Islet precursor cell (in vitro differentiated cells): ENCODE results near the gene ATF6.
"Not testable (repeated sequence)": the region's sequence is repeated elsewhere in the genome, so short reads cannot be mapped to it uniquely, and the experiment has no call there.

Source experiments
- DNase-seq: peaks from one replicate; pipeline ENCODE4 v3.0.0-alpha.2; 2018

The ATF6 gene, protein sequence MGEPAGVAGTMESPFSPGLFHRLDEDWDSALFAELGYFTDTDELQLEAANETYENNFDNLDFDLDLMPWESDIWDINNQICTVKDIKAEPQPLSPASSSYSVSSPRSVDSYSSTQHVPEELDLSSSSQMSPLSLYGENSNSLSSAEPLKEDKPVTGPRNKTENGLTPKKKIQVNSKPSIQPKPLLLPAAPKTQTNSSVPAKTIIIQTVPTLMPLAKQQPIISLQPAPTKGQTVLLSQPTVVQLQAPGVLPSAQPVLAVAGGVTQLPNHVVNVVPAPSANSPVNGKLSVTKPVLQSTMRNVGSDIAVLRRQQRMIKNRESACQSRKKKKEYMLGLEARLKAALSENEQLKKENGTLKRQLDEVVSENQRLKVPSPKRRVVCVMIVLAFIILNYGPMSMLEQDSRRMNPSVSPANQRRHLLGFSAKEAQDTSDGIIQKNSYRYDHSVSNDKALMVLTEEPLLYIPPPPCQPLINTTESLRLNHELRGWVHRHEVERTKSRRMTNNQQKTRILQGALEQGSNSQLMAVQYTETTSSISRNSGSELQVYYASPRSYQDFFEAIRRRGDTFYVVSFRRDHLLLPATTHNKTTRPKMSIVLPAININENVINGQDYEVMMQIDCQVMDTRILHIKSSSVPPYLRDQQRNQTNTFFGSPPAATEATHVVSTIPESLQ

DNA sequence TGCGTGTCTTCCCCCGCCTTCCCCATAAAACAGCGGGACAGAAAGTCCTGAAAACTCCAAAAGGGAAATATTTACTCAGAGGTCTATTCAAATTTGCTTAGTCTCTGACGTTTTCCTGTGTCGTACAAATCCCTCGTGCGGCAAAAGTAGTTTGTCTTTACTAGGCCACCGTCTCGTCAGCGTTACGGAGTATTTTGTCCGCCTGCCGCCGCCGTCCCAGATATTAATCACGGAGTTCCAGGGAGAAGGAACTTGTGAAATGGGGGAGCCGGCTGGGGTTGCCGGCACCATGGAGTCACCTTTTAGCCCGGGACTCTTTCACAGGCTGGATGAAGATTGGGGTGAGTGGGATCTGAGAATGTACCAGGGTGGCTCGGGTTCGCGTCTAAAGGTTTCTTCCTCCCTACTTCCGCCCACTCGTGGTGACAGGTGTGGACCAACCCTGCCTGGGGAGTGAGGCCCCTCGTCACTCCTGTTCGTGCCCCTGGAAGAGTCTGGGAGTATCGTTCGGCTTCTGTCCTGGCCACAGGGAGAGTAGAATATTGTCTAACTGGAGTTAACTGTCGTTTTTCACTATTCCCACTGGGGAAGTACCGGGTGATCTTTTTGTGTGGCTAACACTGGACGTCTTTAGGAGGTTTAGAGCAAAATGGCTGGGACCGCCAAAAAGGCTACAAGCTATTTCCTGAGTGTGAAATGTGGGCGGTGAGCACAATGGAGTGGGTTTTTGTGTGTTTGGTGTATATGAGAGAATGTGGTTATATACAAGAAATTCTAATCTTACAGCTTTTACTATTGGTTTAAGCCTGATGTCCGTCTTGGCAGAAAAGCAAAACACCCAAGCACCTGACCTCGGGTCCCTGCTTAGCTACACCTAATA is at the start of gene ATF6:
Gene ATF6 (plus strand): TSS at position 219 of the 880 bp plus-strand sequence. CDS start 41 bp downstream, at position 260.
- DNase-seq = peak; percentile 90

DNA sequence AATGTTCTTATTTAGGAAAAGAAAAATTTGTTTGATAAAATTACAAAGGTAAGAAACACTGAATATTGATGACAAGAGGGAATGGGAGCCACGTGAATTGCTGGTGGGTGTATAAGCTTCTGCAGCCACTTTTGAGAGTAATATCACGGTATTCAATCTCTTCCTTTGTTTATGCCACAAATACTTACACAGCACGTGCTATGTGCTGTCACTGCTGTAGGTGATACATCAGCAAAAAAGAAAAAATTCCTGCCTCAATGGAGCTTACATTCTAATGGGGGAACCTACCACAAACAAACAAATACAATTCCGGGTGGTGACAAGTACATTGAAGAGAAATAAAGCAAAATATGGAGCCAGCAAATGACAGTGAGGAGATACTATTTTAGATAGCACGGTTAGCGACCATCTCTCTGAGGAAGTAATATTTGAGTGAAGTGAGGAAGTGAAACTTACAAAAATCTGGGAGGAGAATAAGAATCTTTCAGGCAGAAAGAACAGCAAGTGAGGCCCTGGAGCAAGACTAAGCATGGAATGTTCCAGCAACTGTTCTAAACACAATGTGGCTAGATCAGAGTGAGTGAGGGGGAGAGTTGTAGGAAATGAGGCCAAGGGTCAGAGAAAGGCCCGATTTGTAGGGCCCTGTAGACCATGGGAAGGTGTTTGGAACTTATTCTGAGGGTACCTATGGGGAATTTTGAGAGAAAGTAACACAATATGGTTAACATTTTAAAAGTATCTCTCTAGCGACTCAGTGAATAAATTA is 47.4 kb upstream of the ATF6 start:
- DNase-seq = no peak

DNA sequence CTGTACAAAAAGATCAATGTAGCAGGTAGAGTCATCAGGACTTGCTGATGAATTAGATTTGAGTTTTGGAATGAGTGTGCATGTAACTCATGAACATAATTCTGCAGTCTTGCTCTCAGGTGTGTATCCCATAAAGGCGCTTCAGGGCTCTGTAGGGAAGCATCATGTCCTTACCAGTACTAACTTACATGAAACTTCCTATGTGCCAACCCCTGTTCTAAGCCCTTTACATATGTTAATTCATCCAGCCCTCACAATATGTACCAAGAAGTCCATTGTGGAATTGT is 46.9 kb upstream of the ATF6 start:
- DNase-seq = no peak

DNA sequence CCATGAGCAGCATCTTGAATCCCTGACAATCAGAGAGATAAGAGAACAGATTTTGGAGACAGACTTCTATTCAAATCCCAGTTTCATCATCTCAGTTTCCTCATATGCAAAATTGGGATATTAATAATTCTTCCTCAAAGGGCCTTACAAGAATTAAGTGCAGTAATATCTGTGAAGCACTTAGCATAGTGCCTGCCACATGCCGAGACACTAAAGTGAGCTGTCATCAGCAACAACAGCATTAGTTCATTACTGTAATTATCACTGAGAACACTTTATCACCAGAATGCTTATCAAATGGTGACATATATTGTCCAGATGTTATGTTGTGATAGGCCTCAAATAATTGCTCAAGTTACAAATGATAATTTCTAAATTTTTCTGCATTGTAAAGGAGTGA is 45.7 kb upstream of the ATF6 start:
- no peak for DNase-seq

DNA sequence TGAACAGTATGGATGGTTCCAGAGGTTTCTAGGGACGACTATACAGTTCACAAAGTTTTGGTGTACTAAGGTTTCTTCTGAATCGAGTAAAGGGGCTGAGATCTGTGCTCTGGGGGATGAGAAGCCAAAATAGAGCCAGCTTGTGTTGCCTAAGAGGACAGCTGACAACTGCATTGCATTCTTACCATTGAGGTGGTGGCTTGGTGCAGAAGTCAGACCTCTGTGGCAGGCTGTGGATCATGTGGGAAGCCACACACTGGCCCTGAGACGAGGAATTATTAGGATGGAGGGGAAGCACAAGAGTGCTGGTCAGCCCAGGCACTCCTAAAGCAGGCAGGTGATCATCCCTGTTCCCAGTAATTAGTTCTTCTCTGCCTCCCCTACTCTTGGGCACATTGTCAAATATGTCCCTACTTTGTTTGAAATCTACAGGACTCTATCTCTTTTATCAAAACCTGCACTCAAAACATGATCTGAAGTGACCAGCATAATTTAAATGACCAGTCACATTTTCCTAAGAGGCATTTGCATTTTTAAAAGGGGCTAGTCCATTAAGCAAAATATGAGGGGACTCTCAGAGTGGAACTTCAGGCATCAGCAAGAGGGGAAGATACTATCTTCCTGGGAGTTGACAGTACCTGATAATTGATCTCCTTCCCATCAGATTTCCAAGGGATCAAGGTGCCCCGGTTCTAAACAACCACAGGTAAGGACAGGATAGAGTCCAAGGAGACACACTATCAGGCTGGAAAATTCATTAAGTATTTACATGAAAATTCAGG is 45.0 kb upstream of the ATF6 start, which contains the start of gene FCRLB:
Gene FCRLB (plus strand): TSS at position 589 of the 782 bp plus-strand sequence. CDS start 1,129 bp downstream, outside the sequence.
- DNase-seq = no peak

DNA sequence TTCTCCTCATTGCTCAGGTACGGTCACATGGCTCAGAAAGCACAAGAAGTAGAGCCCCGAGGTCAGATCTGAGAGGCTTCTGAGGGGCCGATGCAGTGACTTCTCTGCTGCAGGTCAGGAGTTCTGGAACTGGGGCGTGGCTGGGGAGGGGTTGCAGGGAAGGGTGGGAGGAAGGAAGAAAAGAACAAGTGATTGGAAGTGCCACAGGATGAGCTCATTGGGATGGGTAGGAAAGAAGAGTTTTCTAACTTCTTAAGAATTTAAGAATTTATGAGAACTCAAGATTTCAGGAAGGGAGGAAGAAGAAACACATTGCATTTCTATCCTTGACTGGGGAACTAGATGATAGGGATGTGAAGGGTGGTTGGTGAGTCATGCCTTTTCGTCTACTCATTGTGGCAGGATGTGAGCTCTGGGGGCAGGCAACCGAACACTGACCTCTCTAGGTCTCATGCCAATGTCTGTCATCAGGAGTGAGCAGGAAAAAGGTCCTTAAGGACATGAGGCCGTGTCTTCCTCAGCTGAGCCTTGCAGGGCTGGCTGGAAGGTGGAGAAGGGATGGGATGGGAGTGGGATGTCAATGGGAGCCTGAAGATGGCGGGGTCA is 44.3 kb upstream of the ATF6 start:
- peak; percentile 62 for DNase-seq

DNA sequence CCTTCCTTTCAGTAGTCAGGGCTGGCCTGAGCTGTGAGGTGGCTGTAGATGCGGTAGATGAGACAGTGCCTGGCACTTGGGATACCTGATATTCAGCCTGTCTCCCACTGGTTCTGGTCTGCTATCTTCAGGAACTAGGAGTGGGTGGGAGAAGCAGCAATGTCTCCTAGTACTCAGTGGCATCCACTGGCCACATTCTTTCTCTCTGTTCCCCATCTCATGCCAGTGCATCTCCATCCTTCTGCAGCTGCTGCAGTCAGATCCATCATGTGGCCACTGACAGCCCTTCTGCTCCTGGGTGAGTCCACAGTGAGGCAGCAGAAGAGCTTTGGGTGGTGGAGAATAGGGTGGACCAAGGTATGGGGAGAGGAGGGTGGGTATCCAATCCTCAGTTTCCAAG is 43.7 kb upstream of the ATF6 start:
- no peak for DNase-seq

DNA sequence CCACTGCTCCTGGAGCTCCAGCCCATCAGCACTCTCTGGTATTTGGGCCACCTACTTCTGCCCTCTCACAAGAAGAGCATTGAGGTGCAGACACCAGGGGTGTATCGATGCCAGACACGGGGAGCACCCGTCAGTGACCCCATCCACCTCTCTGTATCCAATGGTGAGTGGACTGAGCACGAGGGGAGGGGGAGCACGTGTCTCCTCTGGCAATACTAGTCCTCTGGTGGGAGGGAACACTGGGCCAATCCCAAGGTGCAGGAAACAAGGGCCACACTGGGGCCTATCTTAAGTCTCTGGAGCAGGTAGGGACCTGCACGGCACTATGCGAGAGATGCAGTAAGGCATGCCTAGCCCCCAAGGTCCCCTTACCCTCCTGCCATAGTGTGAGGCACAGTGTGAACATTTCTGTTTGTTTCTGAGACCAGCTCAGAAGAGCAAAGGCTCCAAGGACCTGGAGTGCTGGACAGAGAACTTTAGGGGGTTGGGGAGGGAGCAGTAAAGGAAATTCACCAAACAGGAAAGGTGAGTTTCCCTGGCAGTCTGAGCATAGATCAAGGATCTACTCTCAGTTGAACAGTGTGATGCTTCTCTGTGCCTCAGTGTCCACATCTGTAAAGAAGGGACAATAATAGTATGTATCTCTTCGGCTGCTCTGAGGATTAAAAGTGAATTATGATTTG is 42.5 kb upstream of the ATF6 start:
- no peak for DNase-seq

DNA sequence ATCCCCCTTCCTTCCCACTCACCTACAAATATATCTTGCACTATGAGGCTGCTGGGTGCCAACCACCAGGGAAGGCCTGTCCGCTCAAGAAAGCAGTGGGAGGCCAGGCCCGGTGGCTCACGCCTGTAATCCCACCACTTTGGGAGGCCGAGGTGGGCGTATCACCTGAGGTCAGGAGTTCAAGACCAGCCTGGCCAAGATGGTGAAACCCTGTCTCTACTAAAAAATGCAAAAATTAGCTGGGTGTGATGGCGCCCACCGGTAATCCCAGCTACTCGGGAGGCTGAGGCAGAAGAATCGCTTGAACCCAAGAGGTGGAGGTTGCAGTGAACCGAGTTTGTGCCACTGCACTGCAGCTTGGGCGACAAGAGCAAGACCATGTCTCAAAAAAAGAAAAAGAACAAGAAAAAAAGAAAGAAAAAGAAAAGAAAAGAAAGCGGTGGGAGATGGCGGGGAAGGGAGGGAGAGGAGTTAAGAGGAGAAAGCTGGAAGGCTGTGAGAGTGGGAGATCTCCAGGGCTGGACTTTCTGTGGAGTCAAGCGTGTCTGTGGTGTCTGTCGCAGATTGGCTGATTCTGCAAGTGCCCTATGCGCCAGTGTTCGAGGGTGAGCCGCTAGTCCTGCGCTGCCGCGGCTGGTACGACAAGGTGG is 40.7 kb upstream of the ATF6 start:
- DNase-seq = not testable (repeated sequence)

DNA sequence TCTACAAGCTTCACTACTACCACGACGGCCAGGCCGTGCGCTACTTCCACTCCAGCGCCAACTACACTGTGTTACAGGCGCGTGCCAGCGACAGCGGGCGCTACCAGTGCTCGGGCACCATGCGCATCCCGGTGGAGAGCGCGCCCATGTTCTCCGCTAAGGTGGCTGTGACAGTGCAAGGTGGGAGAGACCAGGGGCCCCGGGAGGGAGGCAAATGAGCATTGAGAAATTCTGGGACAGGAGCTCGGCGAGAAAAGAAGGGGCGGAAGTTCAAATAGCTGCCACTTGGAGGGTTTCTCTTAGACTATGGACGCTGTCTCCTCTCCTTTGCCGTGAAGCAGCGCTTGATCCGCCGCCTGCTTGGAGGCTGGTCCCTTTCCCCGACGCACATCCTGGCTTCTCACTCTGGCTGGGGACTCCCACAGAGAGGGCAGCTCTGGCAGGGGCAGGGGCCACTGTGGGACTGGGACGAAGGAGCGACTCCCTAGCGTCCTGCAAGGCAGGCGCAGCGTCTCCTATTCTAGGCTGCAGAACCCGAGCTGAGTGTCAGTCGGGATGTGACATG is 40.1 kb upstream of the ATF6 start:
- DNase-seq = peak; percentile 82

DNA sequence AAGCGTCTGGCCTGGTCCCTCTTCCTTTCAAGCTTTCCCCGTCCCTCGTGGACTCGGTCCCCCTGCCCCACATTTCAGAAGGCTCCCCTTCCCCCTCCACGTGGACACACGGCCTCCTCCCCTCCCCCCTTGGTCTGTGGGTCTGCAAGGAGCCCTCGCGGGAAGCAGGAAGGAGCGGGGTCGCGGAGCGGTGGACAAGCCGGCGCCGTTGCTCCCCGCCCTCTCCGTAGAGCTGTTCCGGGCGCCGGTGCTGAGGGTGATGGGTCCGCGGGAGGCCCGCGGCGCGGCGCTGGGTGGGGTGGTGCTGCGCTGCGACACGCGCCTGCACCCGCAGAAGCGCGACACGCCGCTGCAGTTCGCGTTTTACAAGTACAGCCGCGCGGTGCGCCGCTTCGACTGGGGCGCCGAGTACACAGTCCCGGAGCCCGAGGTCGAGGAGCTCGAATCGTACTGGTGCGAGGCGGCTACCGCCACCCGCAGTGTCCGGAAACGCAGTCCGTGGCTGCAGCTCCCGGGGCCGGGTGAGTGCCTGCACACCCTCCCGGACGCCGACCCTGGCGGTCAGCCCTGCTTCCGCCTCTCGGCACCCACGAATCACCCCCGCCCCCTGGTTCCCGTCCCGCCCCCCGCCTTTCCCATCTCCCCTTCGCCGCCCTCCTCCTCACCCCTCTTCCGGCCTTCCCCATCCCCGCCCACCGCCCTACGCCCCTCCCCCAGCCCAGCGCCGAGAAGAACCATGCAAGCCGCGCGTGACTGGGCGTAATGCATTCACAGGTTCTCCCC is 39.5 kb upstream of the ATF6 start:
- DNase-seq = peak; percentile 95

DNA sequence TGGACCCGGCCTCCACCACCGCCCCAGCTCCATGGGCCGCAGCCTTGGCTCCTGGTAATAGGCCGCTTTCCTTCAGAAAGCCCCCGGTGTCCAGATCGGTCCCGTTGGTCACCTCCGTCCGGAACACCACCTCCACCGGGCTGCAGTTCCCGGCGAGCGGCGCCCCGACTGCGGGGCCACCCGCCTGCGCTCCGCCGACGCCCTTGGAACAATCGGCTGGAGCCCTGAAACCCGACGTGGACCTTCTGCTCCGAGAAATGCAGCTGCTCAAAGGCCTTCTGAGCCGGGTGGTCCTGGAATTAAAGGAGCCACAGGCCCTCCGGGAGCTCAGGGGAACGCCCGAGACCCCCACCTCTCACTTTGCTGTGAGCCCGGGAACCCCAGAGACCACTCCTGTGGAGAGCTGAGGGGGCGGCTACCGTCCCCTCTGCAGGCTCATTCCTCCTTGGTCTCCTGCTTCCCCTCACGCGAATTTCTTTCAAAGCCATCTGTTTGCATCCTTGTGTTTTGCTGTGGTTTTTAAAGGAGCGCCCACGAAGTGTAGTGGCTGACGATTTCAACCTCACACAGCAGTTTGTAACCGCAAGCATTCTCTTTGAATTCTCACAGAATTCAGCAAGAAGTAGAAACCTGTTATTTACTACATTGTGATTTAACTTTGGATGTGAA is 38.7 kb upstream of the ATF6 start:
- DNase-seq = no peak

DNA sequence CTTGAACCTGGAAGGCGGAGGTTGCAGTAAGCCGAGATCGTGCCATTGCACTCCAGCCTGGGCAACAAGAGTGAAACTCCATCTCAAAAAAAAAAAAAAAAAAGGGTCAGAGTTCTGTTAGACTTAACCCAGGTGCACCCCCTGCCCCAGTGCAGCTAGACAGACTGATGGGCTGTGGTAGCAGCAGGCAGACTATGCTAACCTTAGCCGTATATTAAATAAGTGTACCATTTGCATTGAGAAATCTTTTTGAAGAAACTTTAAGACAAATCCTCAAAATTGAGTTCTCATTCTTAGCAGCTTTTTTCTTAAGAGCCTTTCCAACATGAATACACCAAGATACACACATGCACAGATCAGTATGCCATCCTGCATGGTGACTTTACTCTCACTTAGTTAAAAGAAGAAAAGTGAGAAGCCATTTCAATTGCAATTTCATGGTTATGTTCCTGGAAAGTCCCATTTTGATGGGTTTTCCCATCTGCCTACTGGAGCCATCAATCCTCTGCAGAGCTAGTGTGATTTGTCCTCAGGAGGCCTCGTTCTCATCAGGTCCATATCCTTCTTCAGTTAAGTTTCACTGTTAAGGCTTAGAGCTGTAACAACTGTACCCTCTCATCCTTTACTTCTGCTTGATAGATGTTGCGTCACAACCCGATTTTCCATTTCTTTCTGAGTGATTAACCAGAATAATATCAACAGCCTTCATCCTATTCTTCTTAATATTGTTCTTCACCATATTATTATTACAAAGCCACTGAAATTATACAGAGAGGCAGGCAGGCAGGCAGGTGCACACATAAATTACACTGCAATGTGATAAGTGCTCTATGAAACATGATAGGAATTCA is 37.5 kb upstream of the ATF6 start:
- no peak for DNase-seq

DNA sequence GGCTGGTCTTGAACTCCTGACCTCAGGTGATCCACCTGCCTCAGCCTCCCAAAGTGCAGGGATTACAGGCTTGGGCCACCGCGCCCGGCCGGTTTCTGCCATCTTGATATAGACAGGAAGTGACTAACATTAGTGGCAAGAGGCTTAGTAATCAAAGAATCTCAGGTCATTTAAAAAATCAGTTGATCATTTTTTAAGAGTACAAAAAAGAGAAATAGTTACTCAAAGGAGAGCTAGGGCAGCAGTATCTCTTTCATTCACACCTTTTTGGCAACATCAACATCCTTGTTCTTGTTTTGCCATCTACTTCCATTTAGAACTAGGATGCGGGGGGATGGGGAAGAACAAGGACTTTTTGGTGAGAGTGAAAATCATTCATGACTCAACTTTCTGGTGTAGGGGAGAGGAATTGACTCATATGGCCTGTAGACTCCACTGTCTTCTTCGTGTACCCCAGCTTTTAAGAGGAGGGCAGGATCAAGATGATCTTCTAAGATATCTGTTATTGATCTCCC is 36.0 kb upstream of the ATF6 start:
- no peak for DNase-seq

DNA sequence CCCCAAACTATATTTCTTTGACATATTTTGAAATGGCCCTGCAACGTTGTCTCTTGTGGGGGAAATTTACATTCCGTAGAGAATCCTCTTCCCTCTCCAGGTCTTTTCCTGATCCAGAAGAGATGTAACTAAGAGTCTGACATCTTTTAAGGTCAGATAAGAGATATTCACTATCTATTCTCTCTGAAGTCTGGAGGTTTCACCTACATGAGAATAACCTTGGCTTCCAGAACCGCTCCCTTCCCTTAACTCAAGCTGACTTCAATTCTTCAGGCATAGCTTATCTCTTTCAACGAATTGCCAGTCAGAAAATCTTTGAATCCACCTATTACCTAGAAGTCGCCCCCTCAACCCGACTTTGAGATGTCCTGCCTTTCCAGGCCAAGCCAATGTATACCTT is 34.9 kb upstream of the ATF6 start:
- no peak for DNase-seq

DNA sequence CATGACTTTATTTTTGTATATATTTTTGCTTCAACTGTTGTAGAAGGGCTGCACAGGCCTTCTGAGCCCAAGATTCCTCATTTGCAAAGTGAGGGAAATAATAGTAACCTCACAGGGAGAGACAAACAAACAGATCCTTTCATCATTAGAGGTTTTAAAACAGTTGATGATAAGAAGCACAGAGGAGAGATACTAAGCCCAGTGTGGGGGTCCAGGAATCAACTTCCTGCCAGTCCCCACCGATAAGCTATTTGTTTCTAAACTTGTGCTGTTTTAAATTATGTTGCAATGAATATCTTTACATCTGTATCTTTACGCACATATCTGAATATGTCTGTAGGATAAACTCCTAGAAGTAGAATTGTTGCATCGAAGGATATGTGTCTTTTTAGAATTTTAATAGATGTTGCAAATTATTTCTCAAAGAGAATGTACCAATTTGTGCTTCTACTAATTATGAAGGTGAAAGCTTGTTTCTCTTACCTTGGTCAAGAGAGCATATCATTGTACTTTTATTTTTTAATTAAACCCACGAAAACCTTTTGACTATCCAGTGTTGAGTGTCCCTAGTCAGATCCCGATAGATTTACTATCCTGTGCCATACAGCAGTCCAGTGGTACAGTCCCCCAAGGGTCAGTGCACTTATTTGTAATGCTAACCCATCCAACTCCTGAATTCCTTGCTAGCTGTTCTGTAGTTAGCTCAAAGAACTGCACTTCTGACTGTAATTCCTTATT is 34.0 kb upstream of the ATF6 start:
- DNase-seq = no peak

DNA sequence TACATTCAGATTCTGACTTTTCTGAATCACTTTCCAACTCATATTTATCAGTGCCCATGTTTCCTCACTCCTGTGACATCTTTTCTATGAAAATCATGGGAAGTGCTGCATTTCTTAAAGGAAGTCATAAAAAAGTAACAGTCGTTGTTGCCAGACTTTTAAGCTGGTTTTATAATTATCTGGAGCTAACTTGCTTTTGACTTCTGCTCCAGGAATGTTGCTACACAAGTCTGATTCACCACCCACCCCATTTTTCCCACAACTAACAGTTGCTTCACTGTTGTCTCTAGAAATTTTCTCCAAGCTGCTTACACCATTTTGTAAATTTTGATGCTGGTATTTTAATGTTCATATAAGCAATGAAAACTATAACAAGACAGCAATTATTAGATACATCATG is 32.6 kb upstream of the ATF6 start:
- no peak for DNase-seq
